NCI-H1417 treated with DMSO at 0.1 percent for 48 hours (cell line): Measurements from ENCODE around the gene LHFPL6.
"Not testable (repeated sequence)": the region's sequence is repeated elsewhere in the genome, so short reads cannot be mapped to it uniquely, and the experiment has no call there.

ENCODE experiments used
- DNase-seq: peaks from one replicate; lab custom pipeline; 2025; lab: John Stamatoyannopoulos, UW

The LHFPL6 gene

GRCh38 chr13:39347926-39348901 is 254.8 kb downstream of the LHFPL6 start:
- DNase-seq: peak; percentile 3

- no peak for DNase-seq
These were observed 257.0 kb downstream of the LHFPL6 start for GRCh38 chr13:39345982-39346381.

GRCh38 chr13:39341251-39341650 is 261.7 kb downstream of the LHFPL6 start:
- DNase-seq: no peak

- not testable (repeated sequence) for DNase-seq
These were observed 264.9 kb downstream of the LHFPL6 start for GRCh38 chr13:39338114-39338513.

- no peak for DNase-seq
These were observed 266.1 kb downstream of the LHFPL6 start for GRCh38 chr13:39336937-39337336.

GRCh38 chr13:39336207-39336606 is 266.8 kb downstream of the LHFPL6 start:
- DNase-seq: no peak

GRCh38 chr13:39335721-39336120 is 267.3 kb downstream of the LHFPL6 start:
- no peak for DNase-seq

- DNase-seq: no peak
These were observed 272.5 kb downstream of the LHFPL6 start for GRCh38 chr13:39330504-39330903.

- no peak for DNase-seq
These were observed 273.8 kb downstream of the LHFPL6 start for GRCh38 chr13:39329182-39329639.

GRCh38 chr13:39327172-39327479 is 275.9 kb downstream of the LHFPL6 start:
- DNase-seq: no peak

- no peak for DNase-seq
These were observed 276.4 kb downstream of the LHFPL6 start for GRCh38 chr13:39326469-39327171.

GRCh38 chr13:39324806-39325311 is 278.1 kb downstream of the LHFPL6 start:
- no peak for DNase-seq

- DNase-seq: no peak
These were observed 280.0 kb downstream of the LHFPL6 start for GRCh38 chr13:39322836-39323585.

- DNase-seq: no peak
These were observed 281.4 kb downstream of the LHFPL6 start for GRCh38 chr13:39321574-39321973.

GRCh38 chr13:39318161-39318560 is 284.8 kb downstream of the LHFPL6 start:
- no peak for DNase-seq

GRCh38 chr13:39317291-39317690 is 285.7 kb downstream of the LHFPL6 start:
- no peak for DNase-seq

GRCh38 chr13:39315796-39316195 is 287.2 kb downstream of the LHFPL6 start:
- no peak for DNase-seq

GRCh38 chr13:39313721-39314120 is 289.3 kb downstream of the LHFPL6 start:
- DNase-seq: no peak

- no peak for DNase-seq
These were observed 290.4 kb downstream of the LHFPL6 start for GRCh38 chr13:39312596-39312995.

GRCh38 chr13:39311619-39312018 is 291.4 kb downstream of the LHFPL6 start:
- DNase-seq: no peak

- DNase-seq: no peak
These were observed 292.0 kb downstream of the LHFPL6 start for GRCh38 chr13:39310961-39311360.
